HepG2 (cell line): ENCODE data around the gene CLDN20. TPM values are rescaled to one million over a fixed set of nuclear protein-coding genes. Genes with fewer than 3 reads are reported as not detected.

Experiments used
- FOXA3 ChIP-seq: IDR thresholded peaks from 2 replicates; pipeline ENCODE4 v1.6.1; 2016; ENCODE audit warnings: missing genetic modification reagents, missing compliant biosample characterization
- GTF3A ChIP-seq: sonication (generic); formaldehyde crosslinking; conservative IDR thresholded peaks from 2 replicates; pipeline ENCODE4 v1.4.0; 2020; ENCODE audit warnings: mild to moderate bottlenecking, missing genetic modification reagents
- HOXA7 ChIP-seq: sonication (generic); formaldehyde crosslinking; IDR thresholded peaks from 2 replicates; pipeline ENCODE4 v1.8.1; 2022; ENCODE audit warnings: mild to moderate bottlenecking, missing genetic modification reagents, moderate library complexity
- MAFK ChIP-seq, 2 experiments: IDR thresholded peaks in 1 of 2; conservative IDR thresholded peaks in 1 of 2; 2 replicates each; pipeline ENCODE4 v1.6.1; 2011; ENCODE audit warnings: improper control_type of control experiment in 2 of 2, low read length in 2 of 2
- NFYB ChIP-seq: sonication (generic); formaldehyde crosslinking; IDR thresholded peaks from 2 replicates; pipeline ENCODE4 v1.4.0; 2020; ENCODE audit warnings: missing genetic modification reagents
- TBX3 ChIP-seq: fragments of 450-650 bp; IDR thresholded peaks from 2 replicates; pipeline ENCODE4 v1.6.1; 2017; ENCODE audit warnings: antibody characterized with exemption, mild to moderate bottlenecking, inconsistent platforms, borderline replicate concordance
- YEATS2 ChIP-seq: sonication (generic); formaldehyde crosslinking; IDR thresholded peaks from 2 replicates; pipeline ENCODE4 v1.4.0; 2020; ENCODE audit warnings: missing genetic modification reagents, borderline replicate concordance
- ZFP37 ChIP-seq: sonication (generic); formaldehyde crosslinking; IDR thresholded peaks from 2 replicates; pipeline ENCODE4 v1.4.0; 2020; ENCODE audit warnings: missing genetic modification reagents, borderline replicate concordance
- ZNF354B ChIP-seq: sonication (generic); formaldehyde crosslinking; IDR thresholded peaks from 2 replicates; pipeline ENCODE4 v1.8.0; 2022; ENCODE audit warnings: mild to moderate bottlenecking, missing genetic modification reagents
- ZZZ3 ChIP-seq: sonication (generic); formaldehyde crosslinking; IDR thresholded peaks from 2 replicates; pipeline ENCODE4 v1.4.0; 2020; ENCODE audit warnings: missing genetic modification reagents, mild to moderate bottlenecking, borderline replicate concordance
- polyA plus RNA-seq, 8 experiments: library from polyadenylated mRNA; depleted of rRNA in 3 of 8; stranded (reverse) in 7 of 8; unstranded in 1 of 8; fragments of >200 nt; fragmentation: Illumina TruSeq in 4 of 8; extraction: Trizol in 4 of 8; gene quantifications; 2 replicates each; pipeline versions ENCODE4 v1.2.1 to v1.2.3, GENCODE V29; 2011 to 2016; ENCODE audit warnings: low read depth in 4 of 8, missing spikeins in 1 of 8, mixed read lengths in 1 of 8; ENCODE audit not compliant: insufficient read depth in 1 of 8
- total RNA-seq, 5 experiments: library from RNA; depleted of rRNA; stranded (reverse); fragments of >200 nt; fragmentation: Illumina TruSeq; extraction: Trizol; gene quantifications; 2 replicates each; pipeline ENCODE4 v1.2.3, GENCODE V29; 2016; ENCODE audit warnings: low read depth in 1 of 5
- TF ChIP-seq, protein P1 (sequence below): sonication (generic); formaldehyde crosslinking; IDR thresholded peaks from 2 replicates; pipeline ENCODE4 v1.4.0; 2020; ENCODE audit warnings: missing genetic modification reagents
- TF ChIP-seq, protein P2 (sequence below): sonication (generic); formaldehyde crosslinking; IDR thresholded peaks from 2 replicates; pipeline ENCODE4 v1.5.1; 2020; ENCODE audit warnings: mild to moderate bottlenecking, moderate library complexity, missing genetic modification reagents
- TF ChIP-seq, protein P3 (sequence below): fragments of 450-650 bp; IDR thresholded peaks from 2 replicates; pipeline ENCODE4 v1.6.1; 2017; ENCODE audit warnings: mild to moderate bottlenecking
- TF ChIP-seq, protein P4 (sequence below): sonication (generic); formaldehyde crosslinking; IDR thresholded peaks from 2 replicates; pipeline ENCODE4 v1.4.0; 2020; ENCODE audit warnings: mild to moderate bottlenecking, missing genetic modification reagents, borderline replicate concordance

Gene CLDN20
- total and polyA plus RNA-seq, 2 of the 13 experiments (the other 11 are each of a cell fraction or from before 2014, with no cell fraction given): not detected

- TF ChIP-seq, protein P1, sequence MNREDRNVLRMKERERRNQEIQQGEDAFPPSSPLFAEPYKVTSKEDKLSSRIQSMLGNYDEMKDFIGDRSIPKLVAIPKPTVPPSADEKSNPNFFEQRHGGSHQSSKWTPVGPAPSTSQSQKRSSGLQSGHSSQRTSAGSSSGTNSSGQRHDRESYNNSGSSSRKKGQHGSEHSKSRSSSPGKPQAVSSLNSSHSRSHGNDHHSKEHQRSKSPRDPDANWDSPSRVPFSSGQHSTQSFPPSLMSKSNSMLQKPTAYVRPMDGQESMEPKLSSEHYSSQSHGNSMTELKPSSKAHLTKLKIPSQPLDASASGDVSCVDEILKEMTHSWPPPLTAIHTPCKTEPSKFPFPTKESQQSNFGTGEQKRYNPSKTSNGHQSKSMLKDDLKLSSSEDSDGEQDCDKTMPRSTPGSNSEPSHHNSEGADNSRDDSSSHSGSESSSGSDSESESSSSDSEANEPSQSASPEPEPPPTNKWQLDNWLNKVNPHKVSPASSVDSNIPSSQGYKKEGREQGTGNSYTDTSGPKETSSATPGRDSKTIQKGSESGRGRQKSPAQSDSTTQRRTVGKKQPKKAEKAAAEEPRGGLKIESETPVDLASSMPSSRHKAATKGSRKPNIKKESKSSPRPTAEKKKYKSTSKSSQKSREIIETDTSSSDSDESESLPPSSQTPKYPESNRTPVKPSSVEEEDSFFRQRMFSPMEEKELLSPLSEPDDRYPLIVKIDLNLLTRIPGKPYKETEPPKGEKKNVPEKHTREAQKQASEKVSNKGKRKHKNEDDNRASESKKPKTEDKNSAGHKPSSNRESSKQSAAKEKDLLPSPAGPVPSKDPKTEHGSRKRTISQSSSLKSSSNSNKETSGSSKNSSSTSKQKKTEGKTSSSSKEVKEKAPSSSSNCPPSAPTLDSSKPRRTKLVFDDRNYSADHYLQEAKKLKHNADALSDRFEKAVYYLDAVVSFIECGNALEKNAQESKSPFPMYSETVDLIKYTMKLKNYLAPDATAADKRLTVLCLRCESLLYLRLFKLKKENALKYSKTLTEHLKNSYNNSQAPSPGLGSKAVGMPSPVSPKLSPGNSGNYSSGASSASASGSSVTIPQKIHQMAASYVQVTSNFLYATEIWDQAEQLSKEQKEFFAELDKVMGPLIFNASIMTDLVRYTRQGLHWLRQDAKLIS (CRISPR knock-in tag): 0 out of 2 replicates have a peak, but pooled peaks have one; percentile 59
- TF ChIP-seq, protein P2, sequence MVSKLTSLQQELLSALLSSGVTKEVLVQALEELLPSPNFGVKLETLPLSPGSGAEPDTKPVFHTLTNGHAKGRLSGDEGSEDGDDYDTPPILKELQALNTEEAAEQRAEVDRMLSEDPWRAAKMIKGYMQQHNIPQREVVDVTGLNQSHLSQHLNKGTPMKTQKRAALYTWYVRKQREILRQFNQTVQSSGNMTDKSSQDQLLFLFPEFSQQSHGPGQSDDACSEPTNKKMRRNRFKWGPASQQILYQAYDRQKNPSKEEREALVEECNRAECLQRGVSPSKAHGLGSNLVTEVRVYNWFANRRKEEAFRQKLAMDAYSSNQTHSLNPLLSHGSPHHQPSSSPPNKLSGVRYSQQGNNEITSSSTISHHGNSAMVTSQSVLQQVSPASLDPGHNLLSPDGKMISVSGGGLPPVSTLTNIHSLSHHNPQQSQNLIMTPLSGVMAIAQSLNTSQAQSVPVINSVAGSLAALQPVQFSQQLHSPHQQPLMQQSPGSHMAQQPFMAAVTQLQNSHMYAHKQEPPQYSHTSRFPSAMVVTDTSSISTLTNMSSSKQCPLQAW: peak; percentile 10; the same call in 1 of the 2 replicates
- TF ChIP-seq ZNF354B (CRISPR knock-in tag) (no peak), MAFK (conservative IDR thresholded peaks at IDR 0.05 in 1 of 2, IDR thresholded peaks at IDR 0.05 in 1 of 2; ENCODE audit: low read length in 2 of 2) (no peak), NFYB (CRISPR knock-in tag) (no peak), GTF3A (CRISPR knock-in tag) (no peak), ZFP37 (CRISPR knock-in tag) (no peak), TBX3 (0 out of 2 replicates have a peak, but pooled peaks have one; percentile 14), HOXA7 (CRISPR knock-in tag) (no peak), ZZZ3 (CRISPR knock-in tag) (no peak), YEATS2 (peak; percentile 65), FOXA3 (CRISPR knock-in tag) (peak; percentile 72; the same call in 1 of the 2 replicates)
- TF ChIP-seq, protein P3, sequence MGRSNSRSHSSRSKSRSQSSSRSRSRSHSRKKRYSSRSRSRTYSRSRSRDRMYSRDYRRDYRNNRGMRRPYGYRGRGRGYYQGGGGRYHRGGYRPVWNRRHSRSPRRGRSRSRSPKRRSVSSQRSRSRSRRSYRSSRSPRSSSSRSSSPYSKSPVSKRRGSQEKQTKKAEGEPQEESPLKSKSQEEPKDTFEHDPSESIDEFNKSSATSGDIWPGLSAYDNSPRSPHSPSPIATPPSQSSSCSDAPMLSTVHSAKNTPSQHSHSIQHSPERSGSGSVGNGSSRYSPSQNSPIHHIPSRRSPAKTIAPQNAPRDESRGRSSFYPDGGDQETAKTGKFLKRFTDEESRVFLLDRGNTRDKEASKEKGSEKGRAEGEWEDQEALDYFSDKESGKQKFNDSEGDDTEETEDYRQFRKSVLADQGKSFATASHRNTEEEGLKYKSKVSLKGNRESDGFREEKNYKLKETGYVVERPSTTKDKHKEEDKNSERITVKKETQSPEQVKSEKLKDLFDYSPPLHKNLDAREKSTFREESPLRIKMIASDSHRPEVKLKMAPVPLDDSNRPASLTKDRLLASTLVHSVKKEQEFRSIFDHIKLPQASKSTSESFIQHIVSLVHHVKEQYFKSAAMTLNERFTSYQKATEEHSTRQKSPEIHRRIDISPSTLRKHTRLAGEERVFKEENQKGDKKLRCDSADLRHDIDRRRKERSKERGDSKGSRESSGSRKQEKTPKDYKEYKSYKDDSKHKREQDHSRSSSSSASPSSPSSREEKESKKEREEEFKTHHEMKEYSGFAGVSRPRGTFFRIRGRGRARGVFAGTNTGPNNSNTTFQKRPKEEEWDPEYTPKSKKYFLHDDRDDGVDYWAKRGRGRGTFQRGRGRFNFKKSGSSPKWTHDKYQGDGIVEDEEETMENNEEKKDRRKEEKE: no peak
- TF ChIP-seq, protein P4, sequence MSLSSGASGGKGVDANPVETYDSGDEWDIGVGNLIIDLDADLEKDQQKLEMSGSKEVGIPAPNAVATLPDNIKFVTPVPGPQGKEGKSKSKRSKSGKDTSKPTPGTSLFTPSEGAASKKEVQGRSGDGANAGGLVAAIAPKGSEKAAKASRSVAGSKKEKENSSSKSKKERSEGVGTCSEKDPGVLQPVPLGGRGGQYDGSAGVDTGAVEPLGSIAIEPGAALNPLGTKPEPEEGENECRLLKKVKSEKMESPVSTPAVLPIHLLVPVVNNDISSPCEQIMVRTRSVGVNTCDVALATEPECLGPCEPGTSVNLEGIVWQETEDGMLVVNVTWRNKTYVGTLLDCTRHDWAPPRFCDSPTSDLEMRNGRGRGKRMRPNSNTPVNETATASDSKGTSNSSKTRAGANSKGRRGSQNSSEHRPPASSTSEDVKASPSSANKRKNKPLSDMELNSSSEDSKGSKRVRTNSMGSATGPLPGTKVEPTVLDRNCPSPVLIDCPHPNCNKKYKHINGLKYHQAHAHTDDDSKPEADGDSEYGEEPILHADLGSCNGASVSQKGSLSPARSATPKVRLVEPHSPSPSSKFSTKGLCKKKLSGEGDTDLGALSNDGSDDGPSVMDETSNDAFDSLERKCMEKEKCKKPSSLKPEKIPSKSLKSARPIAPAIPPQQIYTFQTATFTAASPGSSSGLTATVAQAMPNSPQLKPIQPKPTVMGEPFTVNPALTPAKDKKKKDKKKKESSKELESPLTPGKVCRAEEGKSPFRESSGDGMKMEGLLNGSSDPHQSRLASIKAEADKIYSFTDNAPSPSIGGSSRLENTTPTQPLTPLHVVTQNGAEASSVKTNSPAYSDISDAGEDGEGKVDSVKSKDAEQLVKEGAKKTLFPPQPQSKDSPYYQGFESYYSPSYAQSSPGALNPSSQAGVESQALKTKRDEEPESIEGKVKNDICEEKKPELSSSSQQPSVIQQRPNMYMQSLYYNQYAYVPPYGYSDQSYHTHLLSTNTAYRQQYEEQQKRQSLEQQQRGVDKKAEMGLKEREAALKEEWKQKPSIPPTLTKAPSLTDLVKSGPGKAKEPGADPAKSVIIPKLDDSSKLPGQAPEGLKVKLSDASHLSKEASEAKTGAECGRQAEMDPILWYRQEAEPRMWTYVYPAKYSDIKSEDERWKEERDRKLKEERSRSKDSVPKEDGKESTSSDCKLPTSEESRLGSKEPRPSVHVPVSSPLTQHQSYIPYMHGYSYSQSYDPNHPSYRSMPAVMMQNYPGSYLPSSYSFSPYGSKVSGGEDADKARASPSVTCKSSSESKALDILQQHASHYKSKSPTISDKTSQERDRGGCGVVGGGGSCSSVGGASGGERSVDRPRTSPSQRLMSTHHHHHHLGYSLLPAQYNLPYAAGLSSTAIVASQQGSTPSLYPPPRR: no peak
Measured at GRCh38 chr6:155314773-155315515, 51.1 kb downstream of the CLDN20 start (continued).
